Omental fat pad (tissue), 4 donors: ENCODE measurements around the gene PABPN1L. TPM values are rescaled to one million over a fixed set of nuclear protein-coding genes. Genes with fewer than 3 reads are reported as not detected.

Source experiments
- ATAC-seq: fragments of 150-250 bp; one replicate; pipeline ENCODE4 v1.9.1; 2016; ENCODE audit warnings: mild to moderate bottlenecking, moderate library complexity; ENCODE audit not compliant: low FRiP score
- DNase-seq: peaks from one replicate; pipeline ENCODE4 v3.0.0-alpha.2; 2019; ENCODE audit warnings: low spot score
- total RNA-seq, 4 donors: library from RNA; depleted of rRNA; stranded (reverse); fragments of >200 nt; gene quantifications; one replicate each; pipeline ENCODE4 v1.1.0, GENCODE V29; 2016
- TF ChIP-seq, protein P1 (sequence below), 3 donors: fragments of 450-650 bp; IDR thresholded peaks; one replicate each; pipeline ENCODE4 v1.5.1; 2016 to 2017; ENCODE audit warnings: antibody characterized with exemption in 3 of 3, mild to moderate bottlenecking in 3 of 3, moderate library complexity in 2 of 3

PABPN1L gene
- total RNA-seq, 4 donors from 2014 or later = not detected

DNA sequence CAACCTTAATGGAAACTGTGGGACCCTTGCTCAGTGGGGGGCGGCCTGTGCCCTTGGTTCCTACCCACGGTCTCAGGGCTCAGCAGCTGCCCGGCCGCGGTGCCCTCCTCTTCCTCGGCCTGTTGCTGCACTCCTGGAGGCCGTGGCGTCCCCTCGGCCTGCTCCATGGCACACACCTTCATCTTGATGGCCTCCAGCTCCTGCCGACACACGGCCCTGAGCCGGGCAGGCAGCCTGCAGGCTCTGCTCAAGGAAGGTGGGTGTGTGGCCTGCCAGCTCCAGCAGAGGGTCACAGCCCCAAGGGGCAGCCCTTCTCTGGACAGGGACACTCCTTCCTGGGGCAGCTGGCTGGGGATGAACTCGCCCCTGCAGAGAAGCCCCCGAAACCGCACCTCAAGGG lies 718 bp downstream of the PABPN1L start:
- TF ChIP-seq, protein P1, sequence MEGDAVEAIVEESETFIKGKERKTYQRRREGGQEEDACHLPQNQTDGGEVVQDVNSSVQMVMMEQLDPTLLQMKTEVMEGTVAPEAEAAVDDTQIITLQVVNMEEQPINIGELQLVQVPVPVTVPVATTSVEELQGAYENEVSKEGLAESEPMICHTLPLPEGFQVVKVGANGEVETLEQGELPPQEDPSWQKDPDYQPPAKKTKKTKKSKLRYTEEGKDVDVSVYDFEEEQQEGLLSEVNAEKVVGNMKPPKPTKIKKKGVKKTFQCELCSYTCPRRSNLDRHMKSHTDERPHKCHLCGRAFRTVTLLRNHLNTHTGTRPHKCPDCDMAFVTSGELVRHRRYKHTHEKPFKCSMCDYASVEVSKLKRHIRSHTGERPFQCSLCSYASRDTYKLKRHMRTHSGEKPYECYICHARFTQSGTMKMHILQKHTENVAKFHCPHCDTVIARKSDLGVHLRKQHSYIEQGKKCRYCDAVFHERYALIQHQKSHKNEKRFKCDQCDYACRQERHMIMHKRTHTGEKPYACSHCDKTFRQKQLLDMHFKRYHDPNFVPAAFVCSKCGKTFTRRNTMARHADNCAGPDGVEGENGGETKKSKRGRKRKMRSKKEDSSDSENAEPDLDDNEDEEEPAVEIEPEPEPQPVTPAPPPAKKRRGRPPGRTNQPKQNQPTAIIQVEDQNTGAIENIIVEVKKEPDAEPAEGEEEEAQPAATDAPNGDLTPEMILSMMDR (IDR thresholded peaks at IDR 0.05) = no peak
- no peak for ATAC-seq

GRCh38 chr16:88865310-88865709 lies 1.1 kb downstream of the PABPN1L start:
- DNase-seq = no peak
- TF ChIP-seq, protein P1 (IDR thresholded peaks at IDR 0.05) = no peak
- no peak for ATAC-seq

More for the DNA sequence above, 718 bp downstream of the PABPN1L start:
- DNase-seq = no peak

DNA sequence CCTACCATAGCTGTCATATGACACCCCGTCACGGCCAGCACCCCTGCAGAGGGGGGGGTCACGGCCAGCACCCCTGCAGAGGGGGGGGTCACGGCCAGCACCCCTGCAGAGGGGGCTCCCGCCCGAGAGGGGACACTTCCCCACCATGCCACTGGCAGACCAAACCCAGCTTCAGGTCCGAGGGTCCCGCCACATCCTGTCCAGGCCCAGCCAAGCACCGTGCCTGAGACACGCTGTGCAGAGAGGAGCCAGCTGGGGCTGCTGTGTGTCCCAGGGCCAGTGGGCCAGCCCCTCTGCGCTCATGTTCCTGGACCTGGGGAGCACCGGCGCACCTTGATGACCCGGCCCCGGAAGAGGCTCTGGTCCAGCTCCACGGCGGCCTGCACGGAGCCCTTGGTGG lies 1.9 kb downstream of the PABPN1L start:
- DNase-seq = no peak
- ATAC-seq = no peak
- TF ChIP-seq, protein P1 (IDR thresholded peaks at IDR 0.05) = no peak

DNA sequence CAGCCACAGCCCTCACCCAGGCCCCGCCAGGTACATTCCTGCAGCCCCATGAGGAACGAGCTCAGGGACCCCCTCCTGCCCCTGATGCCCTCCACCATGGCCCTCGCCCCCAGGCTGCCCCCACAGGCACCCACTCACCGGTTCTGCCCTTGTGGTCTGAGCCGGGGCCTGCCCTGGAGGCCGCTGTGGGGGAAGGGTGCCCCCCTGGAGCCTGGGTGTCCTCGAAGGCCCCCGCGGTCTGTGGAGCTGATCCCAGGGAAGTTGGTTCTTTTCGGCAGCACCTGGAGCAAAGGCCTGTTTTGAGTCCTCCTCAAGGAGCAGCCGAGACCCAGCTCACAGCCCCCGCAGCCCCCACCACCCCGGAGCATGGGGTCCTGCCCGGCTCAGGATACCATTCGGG lies 2.4 kb downstream of the PABPN1L start:
- no peak for DNase-seq
- TF ChIP-seq, protein P1 (IDR thresholded peaks at IDR 0.05) = no peak
- ATAC-seq = no peak

- ATAC-seq = no peak
- no peak for DNase-seq
- TF ChIP-seq, protein P1 (IDR thresholded peaks at IDR 0.05) = no peak
These were observed 3.0 kb downstream of the PABPN1L start for GRCh38 chr16:88863426-88863825.

DNA sequence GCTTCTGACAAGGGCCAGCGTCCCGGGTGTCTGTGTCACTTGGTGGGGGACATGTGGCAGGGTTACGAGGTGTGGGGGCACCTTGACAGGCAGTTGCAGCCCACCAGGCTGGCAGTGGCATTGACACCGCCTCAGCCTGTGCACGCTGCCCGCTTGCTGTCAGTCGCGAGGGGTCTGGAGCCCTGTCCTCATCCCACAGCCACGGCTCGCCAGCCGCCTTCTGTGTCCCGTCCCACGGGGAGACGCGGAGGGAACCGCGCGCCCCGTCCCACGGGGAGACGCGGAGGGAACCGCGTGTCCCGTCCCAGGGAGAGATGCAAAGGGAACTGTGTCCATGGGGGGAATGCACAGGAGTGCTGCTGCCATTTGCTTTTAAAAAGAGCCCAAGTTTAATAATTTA lies 3.5 kb downstream of the PABPN1L start:
- DNase-seq (no peak), ATAC-seq (no peak)
- TF ChIP-seq, protein P1 (IDR thresholded peaks at IDR 0.05) = no peak

DNA sequence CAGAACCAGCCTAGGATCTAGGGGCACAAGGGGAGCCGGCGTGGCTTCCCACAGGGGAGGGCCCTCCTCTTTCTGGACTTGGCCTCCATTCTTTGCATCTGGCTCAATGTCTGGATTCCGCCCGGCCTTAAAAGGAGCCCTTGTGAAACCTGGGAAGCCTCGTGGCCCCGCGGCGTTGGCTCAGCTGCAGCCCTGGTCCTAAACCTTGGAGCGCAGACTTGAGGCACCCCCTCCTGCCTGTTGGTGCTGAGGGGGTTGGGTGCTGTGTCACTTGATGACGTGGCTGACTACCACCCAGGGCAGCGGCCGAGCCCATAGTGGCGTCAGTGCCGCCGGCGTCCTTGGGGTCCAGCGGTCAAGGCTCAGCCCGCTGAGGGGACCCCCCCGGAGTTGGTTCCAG lies 5.1 kb downstream of the PABPN1L start:
- TF ChIP-seq, protein P1 (IDR thresholded peaks at IDR 0.05) = no peak
- no peak for ATAC-seq
- DNase-seq = no peak
